ENCODE results near the gene NUP210.

NUP210 gene

GRCh38 chr3:13462125-13462629, 42.1 kb upstream of the NUP210 start:
- Histone ChIP-seq H3K36me3 (replicated peaks) (no peaks in the 10 kb centered on the region), H3K4me3 (ENCODE audit: low read depth, low read length) (no peak overlapping the region), H3K27me3 (replicated peaks) (peaks cover 3% of the 10 kb centered on the region), H3K27ac (no peak overlapping the region)
- DNase-seq: no peak
- no peak for TF ChIP-seq CTCF (IDR thresholded peaks at IDR 0.05; ENCODE audit: low read depth, low read length, missing control alignments)
- in situ Hi-C loops (cut with HindIII; ENCODE audit: low pct_ligation_motif_present, low sequenced_read_pairs): no loop called here

GRCh38 chr3:13461169-13462124, 41.3 kb upstream of the NUP210 start:
- H3K4me3 ChIP-seq (ENCODE audit: low read depth, low read length): no peak overlapping the region
- peaks cover 3% of the 10 kb centered on the region for H3K27me3 ChIP-seq (replicated peaks)
- in situ Hi-C loops (cut with HindIII; ENCODE audit: low pct_ligation_motif_present, low sequenced_read_pairs): no loop called here
- no peak overlapping the region for H3K27ac ChIP-seq
- peak; percentile 87 for TF ChIP-seq CTCF (IDR thresholded peaks at IDR 0.05; ENCODE audit: low read depth, low read length, missing control alignments)
- H3K36me3 ChIP-seq (replicated peaks): no peaks in the 10 kb centered on the region
- peak; percentile 10 for DNase-seq

- no peak overlapping the region for H3K27ac ChIP-seq
- in situ Hi-C loops (cut with HindIII; ENCODE audit: low pct_ligation_motif_present, low sequenced_read_pairs): no loop called here
- no peak for DNase-seq
- no peaks in the 10 kb centered on the region for H3K36me3 ChIP-seq (replicated peaks)
- TF ChIP-seq CTCF (IDR thresholded peaks at IDR 0.05; ENCODE audit: low read depth, low read length, missing control alignments): no peak
- no peak overlapping the region for H3K4me3 ChIP-seq (ENCODE audit: low read depth, low read length)
- peaks cover 2% of the 10 kb centered on the region for H3K27me3 ChIP-seq (replicated peaks)
Observed at GRCh38 chr3:13460341-13460736, 40.2 kb upstream of the NUP210 start.

- Histone ChIP-seq H3K36me3 (replicated peaks) (no peaks in the 10 kb centered on the region), H3K4me3 (ENCODE audit: low read depth, low read length) (no peak overlapping the region), H3K27ac (no peak overlapping the region), H3K27me3 (replicated peaks) (no peaks in the 10 kb centered on the region)
- in situ Hi-C loops (cut with HindIII; ENCODE audit: low pct_ligation_motif_present, low sequenced_read_pairs): no loop called here
- no peak for TF ChIP-seq CTCF (IDR thresholded peaks at IDR 0.05; ENCODE audit: low read depth, low read length, missing control alignments)
- no peak for DNase-seq
Observed at GRCh38 chr3:13459605-13460340, 39.7 kb upstream of the NUP210 start.

GRCh38 chr3:13457593-13457992, 37.5 kb upstream of the NUP210 start:
- no peak overlapping the region for H3K27ac ChIP-seq
- in situ Hi-C loops (cut with HindIII; ENCODE audit: low pct_ligation_motif_present, low sequenced_read_pairs): no loop called here
- no peak for TF ChIP-seq CTCF (IDR thresholded peaks at IDR 0.05; ENCODE audit: low read depth, low read length, missing control alignments)
- H3K36me3 ChIP-seq (replicated peaks): no peaks in the 10 kb centered on the region
- H3K27me3 ChIP-seq (replicated peaks): no peaks in the 10 kb centered on the region
- H3K4me3 ChIP-seq (ENCODE audit: low read depth, low read length): no peak overlapping the region
- no peak for DNase-seq

All from brain microvascular endothelial cell (primary cell).